ENCODE measurements around the gene SLC1A3. TPM values are rescaled to one million over a fixed set of nuclear protein-coding genes. Genes with fewer than 3 reads are reported as not detected.

The SLC1A3 gene
- total RNA-seq, 1 donor from 2014 or later: 93.2 TPM

- Mint-ChIP-seq H3K36me3 (no peaks in the 10 kb centered on the region), H3K9me3 (no peaks in the 10 kb centered on the region), H3K27me3 (peaks cover 19% of the 10 kb centered on the region), H3K27ac (no peak overlapping the region), H3K4me1 (ENCODE audit: unreplicated experiment) (no peaks in the 10 kb centered on the region), H3K4me3 (no peak overlapping the region)
- no peak for DNase-seq (ENCODE audit: extremely low spot score, unreplicated experiment)
- TF ChIP-seq CTCF (conservative IDR thresholded peaks at IDR 0.05): no peak
These were observed 124.3 kb downstream of the SLC1A3 start for GRCh38 chr5:36730537-36731216.

- no peak for TF ChIP-seq CTCF (conservative IDR thresholded peaks at IDR 0.05)
- Mint-ChIP-seq H3K27me3 (peaks cover 11% of the 10 kb centered on the region), H3K4me1 (ENCODE audit: unreplicated experiment) (no peaks in the 10 kb centered on the region), H3K9me3 (no peaks in the 10 kb centered on the region), H3K36me3 (no peaks in the 10 kb centered on the region), H3K4me3 (no peak overlapping the region), H3K27ac (no peak overlapping the region)
- no peak for DNase-seq (ENCODE audit: extremely low spot score, unreplicated experiment)
These were observed 126.8 kb downstream of the SLC1A3 start for GRCh38 chr5:36733183-36733582.

DNA sequence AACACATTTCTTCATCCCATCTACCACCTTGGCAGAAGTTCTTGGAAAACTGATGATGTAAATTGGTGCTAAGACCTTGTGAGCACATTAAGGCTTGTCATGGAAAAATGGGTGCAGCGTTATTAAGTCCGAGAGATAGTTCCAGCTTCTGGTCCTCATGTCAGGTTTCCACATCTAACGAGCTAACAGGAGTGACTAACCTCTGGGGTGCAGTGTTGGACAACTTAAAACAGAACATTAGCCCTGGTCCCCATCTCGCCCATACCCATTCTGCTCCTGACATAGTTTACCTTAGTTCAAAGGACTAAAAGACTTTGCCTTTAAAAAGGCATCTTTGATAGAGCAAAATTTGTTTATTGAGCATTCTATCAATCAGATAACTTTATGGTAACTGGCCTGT is 128.0 kb downstream of the SLC1A3 start:
- no peak overlapping the region for H3K27ac Mint-ChIP-seq
- H3K9me3 Mint-ChIP-seq: no peaks in the 10 kb centered on the region
- H3K4me3 Mint-ChIP-seq: no peak overlapping the region
- TF ChIP-seq CTCF (conservative IDR thresholded peaks at IDR 0.05): peak; percentile 42
- H3K27me3 Mint-ChIP-seq: peaks cover 10% of the 10 kb centered on the region
- no peak for DNase-seq (ENCODE audit: extremely low spot score, unreplicated experiment)
- no peaks in the 10 kb centered on the region for H3K36me3 Mint-ChIP-seq
- H3K4me1 Mint-ChIP-seq (ENCODE audit: unreplicated experiment): no peaks in the 10 kb centered on the region

GRCh38 chr5:36735891-36736290 is 129.5 kb downstream of the SLC1A3 start:
- no peaks in the 10 kb centered on the region for H3K4me1 Mint-ChIP-seq (ENCODE audit: unreplicated experiment)
- no peak for TF ChIP-seq CTCF (conservative IDR thresholded peaks at IDR 0.05)
- DNase-seq (ENCODE audit: extremely low spot score, unreplicated experiment): no peak
- no peaks in the 10 kb centered on the region for H3K9me3 Mint-ChIP-seq
- H3K36me3 Mint-ChIP-seq: no peaks in the 10 kb centered on the region
- H3K4me3 Mint-ChIP-seq: no peak overlapping the region
- H3K27me3 Mint-ChIP-seq: peaks cover 10% of the 10 kb centered on the region
- no peak overlapping the region for H3K27ac Mint-ChIP-seq
